UCSD-AML1 (cell line): ENCODE measurements around the gene TDRD3.
A peak's percentile ranks its signal among the peaks of the same experiment; 100 is the strongest.

Source experiments
- DNase-seq: peaks from one replicate; lab custom pipeline; 2025; ENCODE audit not compliant: unreplicated experiment; lab: John Stamatoyannopoulos, UW

Gene TDRD3

DNA sequence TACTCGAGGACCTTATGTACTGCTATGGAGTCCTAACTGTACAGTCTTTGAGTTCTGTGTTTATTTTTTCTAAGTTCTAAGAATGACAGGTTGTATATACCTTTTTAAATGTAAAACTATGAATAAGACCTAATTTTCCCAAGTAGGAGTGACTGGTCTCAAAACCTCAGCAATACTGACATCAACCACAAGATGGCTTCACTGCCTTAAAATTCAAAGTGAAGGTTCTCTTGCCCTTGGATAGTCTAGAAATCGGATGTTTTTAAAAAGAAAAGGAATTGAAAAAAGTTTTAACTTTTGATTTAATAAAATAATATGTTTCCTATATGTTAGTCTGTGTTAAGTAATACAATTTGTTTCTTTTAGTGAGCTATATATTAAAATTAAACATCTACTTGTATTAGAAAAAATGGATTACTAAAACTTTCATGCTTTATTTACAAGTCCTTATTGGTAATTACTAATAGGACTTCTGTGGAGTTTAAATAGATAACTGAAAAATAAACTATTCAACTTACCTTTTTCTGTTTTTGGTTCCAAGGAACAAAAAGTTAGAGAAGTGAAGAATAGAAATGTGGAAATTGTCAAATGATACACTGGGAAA lies 52.0 kb downstream of the TDRD3 start:
- DNase-seq: no peak

DNA sequence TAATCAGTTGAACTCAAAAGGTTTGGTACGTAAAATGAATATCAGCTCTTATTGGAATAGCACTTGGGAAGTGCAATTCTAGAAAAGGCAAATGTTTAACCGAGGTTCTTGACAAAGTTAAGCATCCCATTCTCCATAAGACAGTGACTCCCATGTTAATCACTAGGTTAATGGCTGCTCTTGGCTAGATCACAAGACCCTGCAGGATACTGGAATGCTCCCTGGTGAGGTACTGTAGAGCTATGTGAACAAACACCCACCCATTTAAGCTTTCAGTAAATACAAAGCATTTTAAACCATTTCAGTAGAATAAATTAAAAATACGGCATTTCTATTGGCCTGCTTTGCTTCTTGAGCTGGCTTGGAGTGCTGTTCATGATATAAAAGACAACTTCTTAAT lies 56.5 kb downstream of the TDRD3 start:
- no peak for DNase-seq

DNA sequence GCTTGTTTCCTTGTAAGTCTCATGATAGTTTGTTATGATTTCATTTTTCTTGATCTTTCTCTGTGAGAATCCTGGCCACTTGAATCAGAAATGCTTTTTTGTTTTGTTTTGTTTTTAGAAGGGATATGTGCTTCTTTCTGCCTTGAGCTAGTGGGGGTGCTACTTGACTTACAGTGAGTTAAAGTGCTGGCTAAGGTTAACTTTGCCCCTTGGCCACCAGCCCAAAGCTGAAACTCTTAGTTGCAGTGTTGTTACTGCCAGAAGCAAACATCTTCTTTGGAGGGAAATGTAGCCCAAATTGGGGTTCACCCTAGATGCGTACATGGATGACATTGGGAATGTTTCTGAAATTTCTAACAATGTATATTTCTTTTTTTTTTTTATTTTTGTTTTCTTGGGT lies 57.4 kb downstream of the TDRD3 start:
- DNase-seq: no peak

DNA sequence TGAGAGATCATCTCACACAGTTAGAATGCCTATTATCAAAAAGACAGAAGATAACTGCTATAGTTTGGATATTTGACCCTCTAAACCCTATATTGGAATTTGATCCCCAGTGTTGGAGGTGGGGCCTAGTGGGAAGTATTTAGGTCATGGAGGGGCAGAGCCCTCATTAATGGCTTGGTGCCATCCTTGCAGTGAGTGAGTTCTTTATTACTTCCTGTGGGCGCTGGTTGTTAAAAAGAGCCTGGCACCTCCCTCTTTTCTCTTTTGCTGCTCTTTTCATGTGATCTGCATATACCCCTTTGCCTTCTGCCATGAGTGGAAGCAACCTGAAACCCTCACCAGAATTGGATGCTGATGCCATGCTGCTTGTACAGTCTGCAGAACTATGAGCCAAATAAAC lies 66.8 kb downstream of the TDRD3 start:
- peak; percentile 4 for DNase-seq

GRCh38 chr13:60467098-60467497 lies 70.1 kb downstream of the TDRD3 start:
- no peak for DNase-seq

GRCh38 chr13:60479273-60479672 lies 82.3 kb downstream of the TDRD3 start:
- no peak for DNase-seq

DNA sequence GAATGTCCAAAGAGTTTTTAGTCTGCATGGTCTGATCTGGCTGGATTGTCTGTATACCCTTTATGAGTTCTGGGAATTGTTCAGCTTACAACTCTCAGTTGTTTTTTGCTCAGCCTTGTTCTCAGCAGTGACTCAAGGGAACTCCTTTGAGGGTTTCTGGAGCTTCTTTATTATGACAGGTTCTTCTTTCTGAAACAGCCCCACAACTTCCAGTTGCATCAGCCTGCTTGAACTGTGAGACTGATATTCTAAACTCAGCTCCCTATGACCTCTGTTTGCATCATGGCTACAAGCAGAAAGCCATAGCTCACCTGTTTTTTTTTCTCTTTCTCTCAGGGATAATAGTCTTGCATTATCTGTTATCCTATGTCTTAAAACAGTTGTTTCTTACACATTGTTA lies 85.0 kb downstream of the TDRD3 start:
- no peak for DNase-seq

DNA sequence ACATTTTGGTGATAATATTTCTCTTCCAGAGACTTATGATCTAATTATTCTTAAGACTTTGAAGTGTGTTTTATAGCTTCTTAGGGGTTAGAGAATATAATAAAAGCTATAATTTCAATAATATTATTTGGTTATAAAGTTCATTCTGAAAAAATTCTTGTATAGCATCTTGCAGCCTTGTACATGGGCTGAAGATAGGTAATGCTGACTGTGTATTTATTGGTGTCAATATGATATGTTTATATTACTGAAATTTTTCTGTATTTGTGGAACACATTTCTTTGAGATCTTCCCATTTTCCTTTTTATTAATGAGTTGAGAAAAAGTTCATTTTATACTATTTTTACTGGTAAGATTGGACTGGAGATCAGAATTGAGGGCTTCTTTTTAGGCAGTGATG lies 87.8 kb downstream of the TDRD3 start:
- DNase-seq: no peak

DNA sequence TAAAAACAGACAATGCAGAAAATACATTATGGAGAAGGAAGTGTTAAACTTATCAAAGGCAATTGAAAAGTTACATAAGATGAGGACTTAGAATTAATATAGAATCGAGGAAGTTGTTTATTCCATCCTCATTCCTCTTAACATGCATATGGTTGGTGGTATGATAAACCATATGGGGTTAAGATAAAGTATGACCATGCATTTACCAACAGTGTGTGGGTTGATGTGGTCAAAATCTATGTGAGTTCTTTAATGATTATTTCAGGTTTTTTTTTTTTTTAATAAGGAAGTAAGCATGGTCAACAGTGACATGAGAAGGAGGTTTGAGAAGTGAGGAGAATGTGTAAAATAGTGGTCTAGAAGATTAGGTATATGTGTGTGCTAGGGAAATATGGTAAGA lies 94.5 kb downstream of the TDRD3 start:
- no peak for DNase-seq

- DNase-seq: no peak
These were observed 95.2 kb downstream of the TDRD3 start for GRCh38 chr13:60492187-60492586.

GRCh38 chr13:60494296-60494695 lies 97.3 kb downstream of the TDRD3 start:
- no peak for DNase-seq

DNA sequence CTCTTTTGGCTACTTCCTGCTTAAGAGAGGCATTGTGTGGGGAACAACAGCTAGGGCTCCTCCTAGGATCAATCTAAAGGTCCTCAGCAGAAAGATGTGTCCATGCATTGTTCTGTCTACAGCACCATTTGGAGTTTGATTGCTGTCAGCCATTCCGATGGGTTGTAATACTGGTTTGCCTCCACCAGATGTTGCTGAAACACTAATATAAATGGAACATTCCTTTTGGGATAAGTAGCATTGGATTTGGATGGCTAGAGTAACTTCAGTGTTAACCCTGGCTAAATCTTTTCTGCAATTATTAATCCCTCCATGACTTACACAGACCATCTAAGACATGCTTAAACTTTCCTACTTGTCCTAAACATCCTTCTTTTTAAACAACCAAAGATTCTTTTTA lies 104.2 kb downstream of the TDRD3 start:
- no peak for DNase-seq

DNA sequence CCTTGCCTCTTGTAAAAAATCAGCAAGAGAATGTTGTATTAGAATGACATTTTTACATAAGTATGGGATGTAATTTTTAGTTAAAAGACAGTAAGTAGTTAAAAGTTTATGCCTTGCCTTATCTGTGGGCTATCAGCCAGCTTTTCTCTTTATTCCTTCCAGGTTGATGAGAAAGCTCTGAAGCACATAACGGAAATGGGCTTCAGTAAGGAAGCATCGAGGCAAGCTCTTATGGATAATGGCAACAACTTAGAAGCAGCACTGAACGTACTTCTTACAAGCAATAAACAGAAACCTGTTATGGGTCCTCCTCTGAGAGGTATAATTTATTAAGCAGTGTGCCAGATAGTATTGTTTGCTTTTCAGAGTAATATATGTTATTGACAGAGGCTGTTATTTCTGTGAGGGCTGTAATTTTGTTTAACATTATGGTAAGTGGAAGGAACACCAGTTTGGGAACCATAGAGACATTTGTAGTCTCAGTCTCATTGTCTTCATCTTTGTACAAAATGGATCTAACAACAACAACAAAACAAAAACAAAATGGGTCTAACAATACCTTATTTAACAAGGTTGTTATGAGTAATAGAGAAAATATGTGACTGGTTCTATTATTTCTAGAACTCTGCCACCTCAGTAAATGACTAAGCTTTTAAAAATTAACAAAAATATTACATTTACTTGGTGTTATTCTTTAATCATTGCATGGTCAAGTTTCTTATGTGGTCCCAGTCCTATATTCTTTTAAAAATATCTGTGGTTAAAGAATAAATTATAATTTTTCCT lies 112.8 kb downstream of the TDRD3 start:
- DNase-seq: no peak

DNA sequence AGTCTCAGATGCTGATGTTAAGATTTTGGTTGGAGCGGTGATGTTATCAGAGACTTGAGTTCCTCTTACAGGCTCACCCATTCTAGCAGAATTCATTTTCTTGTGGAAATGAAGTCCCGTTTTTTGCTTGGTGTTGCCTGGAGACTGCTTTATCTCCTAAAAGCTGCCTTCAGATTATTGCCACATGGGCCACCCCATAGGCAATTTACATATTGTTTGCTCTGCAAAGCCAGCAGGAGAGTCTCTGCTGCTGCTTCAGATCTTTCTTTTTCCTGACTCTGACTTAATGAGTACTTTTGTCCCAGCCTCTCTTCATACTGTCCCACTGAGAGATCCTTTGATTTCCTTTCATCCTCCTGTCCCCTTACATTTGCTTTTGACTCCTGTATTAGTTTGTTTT lies 114.6 kb downstream of the TDRD3 start:
- DNase-seq: no peak

GRCh38 chr13:60514891-60515290 lies 117.9 kb downstream of the TDRD3 start:
- DNase-seq: no peak

- DNase-seq: no peak
These were observed 122.5 kb downstream of the TDRD3 start for GRCh38 chr13:60519496-60519895.

DNA sequence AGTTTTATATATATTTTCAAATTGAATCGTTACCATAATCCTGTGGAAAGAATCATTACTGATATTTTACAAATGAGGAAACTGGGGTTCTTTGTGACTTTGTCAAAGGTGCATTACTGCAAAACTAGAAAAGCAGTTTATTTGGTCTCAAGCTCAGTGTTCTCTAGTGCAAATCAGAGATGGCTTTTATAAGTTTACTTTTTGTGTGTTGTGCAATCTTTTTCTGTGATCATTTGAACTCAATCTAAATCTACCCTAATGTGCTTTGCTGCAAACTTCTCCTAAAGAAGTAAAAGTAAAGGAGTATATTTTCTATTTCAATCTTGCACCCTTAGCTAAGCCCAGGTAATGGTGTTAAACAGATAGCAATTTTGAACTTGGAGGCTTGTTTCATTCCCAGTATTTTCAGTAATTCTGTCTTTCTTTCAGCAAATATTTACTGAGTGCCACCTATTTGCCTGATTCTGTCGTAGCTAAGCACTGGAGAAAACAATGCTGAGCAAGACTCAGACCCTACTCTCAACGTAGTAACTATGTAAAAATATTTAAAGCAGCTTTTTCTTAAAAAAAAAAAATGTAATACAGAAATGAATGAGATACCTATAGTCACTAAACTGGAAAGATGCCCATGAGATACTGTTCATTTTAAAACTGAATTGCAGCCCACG lies 124.0 kb downstream of the TDRD3 start:
- DNase-seq: no peak

DNA sequence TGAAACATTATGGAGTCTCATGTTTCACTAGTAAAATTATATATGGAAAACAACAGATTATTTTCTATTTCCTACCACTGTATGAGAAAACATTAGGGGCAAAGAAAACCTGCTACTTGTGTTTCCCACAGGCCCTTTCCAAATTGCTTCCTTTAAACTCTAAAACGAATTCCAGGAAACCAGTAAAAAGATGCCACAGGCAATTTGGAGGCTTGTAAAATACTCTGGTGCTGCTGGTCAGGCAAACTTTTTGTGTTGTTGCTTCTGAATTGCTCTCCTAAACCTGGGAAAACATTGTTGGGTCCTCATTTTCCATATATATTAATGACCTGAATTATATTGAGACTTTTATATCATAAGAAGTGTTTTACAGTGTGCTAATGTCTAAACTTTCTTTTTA lies 141.5 kb downstream of the TDRD3 start:
- DNase-seq: no peak

- DNase-seq: no peak
These were observed 143.3 kb downstream of the TDRD3 start for GRCh38 chr13:60540276-60540675.

DNA sequence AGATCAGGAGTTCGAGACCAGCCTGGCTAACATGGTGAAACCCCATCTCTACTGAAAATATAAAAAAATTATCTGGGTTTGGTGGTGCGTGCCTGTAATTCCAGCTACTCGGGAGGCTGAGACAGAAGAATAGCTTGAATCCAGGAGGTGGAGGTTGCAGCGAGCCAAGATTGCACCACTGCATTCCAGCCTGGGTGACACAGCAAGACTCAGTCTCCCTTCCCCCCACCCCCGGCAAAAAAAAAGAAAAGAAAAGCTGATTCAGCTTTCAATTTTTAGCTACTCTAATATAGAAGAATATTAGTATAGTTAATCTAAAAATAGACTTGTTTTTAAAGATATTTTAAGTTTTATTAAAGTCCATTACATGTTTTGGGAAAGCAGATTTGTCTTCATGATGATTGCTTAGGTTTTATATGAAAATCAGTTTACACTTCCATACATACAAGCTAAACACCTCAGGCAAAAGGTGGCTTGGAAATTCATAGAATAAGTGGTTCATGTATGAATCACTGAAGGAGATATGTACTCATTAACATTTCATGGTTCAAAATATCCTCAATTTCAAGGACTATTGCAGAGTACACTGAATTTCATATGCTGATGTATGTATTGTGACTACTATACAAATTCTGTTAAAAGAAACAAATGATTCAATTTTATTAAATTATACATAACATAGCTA lies 165.2 kb downstream of the TDRD3 start:
- no peak for DNase-seq

DNA sequence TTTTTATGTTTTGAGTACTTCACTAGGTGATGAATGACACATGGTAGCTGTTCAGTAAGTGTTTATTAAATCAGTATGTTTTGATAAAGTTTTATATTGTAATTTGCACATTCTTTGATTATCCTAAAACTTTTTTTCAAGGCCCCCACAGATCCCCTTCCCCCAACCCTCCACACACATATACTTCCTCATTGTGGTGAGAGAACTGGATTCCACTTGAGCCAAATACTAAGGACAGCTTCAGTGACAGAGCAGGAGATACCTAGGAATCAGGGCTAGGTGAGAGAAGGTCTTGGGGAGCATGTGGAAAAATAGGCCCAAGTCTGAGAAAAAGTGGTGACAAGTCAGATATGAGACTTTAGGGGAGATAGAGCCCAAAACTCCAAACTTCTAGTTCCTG lies 174.6 kb downstream of the TDRD3 start:
- DNase-seq: no peak
